Measurements from ENCODE around the gene APRT.
"Not testable (repeated sequence)": the region's sequence is repeated elsewhere in the genome, so short reads cannot be mapped to it uniquely, and the experiment has no call there.

The APRT gene

DNA sequence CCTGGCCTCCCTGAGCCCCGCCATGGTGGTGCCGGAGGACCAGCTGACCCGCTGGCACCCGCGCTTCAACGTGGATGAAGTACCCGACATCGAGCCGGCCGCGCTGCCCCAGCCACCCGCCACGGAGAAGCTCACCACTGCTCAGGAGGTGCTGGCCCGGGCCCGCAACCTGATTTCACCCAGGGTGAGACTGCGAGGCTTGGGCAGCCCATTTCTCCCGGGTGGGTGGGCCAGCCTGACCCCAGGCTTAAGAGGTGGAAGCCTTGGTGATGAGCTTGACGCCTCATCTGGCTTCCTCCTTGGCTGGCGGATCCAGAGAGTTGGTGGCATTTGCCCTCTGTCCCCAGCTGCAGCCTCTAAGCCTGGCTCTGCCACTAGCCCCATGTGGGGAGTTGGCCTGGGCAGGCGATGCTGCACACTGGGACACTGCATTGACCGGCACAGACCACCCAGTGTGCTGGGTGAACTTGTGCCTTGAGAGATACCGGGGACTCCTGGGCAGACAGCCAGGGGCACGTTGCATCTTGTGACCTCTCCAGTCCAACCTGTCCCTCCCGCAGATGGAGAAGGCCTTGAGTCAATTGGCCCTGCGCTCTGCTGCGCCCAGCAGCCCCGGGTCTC, 5.1 kb downstream of the APRT start:
- no peak for DNase-seq

- no peak for DNase-seq
Observed at GRCh38 chr16:88805887-88806393, 5.8 kb downstream of the APRT start.

DNA sequence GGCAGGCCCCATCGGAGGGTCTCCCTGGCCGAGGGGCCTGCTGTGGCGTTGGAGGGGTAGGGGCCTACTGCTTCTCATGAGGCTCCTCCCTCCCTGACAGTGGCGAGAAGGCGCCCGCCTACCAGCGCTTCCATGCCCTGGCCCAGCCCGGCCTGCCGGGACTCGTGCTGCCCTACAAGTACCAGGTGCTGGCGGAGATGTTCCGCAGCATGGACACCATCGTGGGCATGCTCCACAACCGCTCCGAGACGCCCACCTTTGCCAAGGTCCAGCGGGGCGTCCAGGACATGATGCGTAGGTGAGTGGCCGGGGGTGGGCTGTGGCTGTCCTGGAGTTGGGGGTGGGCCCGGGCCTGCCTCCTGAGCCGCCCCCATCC, 6.4 kb downstream of the APRT start:
- no peak for DNase-seq

GRCh38 chr16:88804552-88805339, 7.0 kb downstream of the APRT start:
- DNase-seq: peak in 1 of 2 experiments; percentile 79

GRCh38 chr16:88804173-88804551, 7.6 kb downstream of the APRT start:
- no peak for DNase-seq

GRCh38 chr16:88803264-88803987, 8.3 kb downstream of the APRT start, which contains the start of gene CDT1:
CDT1 (plus strand) TSS chr16:88803789; CDS start chr16:88803832, 43 bp downstream.
- DNase-seq: peak in 1 of 2 experiments; percentile 72

DNA sequence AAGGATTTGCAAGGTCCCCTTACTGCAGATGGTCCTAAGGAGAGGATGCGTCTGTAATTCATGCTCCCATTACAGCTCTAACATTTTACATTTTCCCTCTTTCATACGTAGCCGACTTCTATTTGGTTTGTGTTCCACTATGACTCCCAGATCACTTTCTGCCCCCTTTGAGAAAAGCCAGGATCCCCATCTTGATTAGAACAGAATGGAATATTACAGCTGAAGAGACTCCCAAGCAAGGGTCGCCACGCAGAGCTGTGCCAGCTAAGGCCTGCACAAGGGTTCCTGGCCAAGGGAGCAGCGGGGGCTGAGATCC, 11.5 kb downstream of the APRT start:
- no peak for DNase-seq

DNA sequence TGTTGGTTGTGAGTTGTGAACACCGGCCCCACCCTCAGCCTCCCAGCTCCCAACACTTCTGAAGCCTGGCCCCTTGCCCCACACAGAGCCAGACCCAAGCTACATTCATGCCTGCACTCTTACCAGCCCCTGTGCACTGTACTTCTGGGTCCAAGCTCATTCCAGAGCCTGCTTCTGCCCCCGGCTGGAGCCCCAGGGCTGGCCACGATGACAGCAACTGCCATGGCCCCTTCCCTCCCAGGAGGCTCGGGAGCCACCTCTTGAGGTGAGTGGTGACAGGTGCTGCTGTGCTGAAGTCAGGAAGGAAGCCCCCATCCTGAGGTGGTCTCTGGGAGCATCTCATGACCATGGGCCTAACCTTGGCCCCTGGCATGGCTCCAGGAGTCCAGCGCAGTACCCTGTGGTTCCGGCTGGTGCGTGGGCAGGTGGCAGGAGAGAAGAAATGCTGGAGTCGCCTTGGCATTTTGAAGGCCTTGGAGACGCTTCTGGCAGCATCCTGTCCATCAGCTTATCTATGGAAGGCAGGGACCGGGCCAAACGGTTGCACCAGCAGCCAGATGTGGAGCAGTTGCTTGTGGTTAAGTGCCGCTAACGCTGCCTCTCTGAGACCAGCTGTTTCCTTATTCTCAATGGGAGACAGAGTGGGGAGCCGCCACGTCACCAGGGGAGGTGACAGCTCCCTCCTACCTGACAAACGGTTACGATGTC, 12.0 kb downstream of the APRT start:
- DNase-seq: no peak

DNA sequence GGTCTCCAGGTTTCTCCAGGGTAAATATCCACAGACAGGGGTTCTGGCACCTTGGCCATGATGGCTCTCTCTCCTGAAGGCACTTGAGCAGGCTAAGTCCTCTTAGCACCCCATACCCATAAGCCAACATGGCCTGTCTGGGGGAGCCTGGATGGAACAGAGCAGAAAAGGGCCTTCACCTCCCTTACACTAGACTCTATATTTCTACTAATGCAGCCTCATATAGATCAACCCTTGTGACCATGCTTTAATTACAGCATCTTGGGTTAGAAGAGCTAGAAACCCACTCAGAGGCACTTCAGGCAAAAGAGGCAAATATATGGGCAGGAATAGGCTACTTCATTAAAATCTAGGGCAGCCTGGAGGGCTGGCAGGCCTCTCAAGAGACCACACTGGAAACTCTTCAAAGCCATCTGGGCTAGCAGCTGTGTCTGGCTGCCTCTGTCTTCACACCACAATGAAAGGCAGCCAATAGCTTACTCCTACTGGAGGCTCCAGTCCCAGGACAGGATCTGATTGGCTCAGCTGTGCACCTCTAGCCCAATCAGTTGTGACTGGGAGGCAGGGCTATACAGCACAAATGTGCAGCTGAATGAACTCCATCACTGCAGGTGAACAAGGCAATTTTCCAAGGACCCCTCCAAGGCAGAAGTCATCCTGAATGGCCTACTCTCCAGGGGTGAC, 12.8 kb downstream of the APRT start:
- DNase-seq: no peak

DNA sequence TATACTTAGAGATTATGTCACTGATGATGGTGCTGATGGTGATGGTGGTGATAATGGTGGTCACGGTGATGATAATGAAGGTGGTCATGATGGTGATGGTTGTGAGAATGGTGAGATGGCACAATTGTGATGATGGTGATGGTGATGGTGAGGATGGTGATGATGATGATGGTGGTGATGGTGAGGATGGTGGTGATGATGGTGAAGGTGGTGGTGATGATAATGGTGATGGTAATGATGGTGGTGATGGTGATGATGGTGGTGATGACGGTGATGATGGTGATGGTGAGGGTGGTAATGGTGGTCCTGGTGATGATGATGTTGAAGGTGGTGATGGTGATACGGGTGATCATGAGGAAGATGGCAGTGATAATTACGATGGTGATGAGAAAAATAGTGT, 13.7 kb downstream of the APRT start:
- no peak for DNase-seq

GRCh38 chr16:88796278-88796677, 15.4 kb downstream of the APRT start:
- no peak for DNase-seq

DNA sequence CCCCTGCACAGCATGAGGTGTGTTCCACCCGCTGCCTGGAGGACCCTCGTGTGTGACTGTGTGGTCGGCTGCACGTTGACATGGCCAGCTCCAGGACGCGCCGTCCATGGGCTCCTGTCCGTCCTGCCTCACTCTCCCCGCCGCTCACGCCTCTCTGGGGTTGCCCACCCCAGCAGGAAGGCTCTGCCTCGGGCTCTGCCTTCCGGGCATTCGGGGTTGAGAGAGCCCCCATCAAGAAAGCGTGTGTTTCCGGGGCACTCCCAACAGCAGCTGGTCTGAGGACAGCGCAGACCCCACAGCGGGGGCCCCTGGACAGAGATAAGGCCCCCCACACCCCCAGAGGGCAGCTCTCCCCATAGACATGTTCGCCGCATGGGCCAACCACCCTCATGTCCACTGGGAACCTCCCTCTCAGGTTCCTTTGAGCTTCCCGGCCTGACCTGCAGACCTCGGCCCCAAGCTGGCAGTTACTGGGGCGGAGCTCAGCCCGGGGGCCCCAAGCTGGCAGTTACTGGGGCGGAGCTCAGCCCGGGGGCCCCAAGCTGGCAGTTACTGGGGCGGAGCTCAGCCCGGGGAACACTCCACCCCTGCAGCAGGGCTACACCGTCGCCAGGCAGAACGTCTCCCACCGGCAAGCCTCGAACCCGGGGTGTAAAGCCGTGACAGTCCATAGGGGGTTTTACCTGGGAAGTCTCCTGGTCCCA, 18.3 kb downstream of the APRT start:
- DNase-seq: no peak

- DNase-seq: no peak
Observed at GRCh38 chr16:88792668-88793250, 19.0 kb downstream of the APRT start.

DNA sequence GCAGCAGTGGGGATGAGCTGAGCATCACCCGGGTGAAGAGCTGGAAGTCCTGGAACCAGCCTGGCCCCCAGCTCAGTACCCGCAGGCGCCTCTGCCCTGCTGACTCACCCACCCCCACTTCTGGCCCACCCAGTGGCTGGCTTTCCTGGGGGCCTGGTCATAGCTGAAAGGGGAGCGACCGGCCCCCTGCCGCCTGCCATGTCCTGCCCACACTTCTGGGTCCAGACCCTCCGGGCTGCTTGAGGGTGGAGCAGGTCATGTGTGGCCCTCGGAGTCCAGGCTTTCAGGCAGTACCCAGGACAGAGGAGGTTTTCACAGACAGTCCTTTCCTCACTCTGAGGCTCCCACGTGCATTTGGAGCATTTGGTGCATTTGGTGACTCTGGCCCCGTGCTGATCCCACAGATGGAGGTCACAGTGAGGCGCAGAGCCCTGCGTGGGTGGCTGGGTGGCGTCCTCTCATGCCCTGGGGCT, 19.6 kb downstream of the APRT start:
- no peak for DNase-seq

GRCh38 chr16:88790312-88791211, 21.2 kb downstream of the APRT start:
- peak in 1 of 2 experiments; percentile 57 for DNase-seq

DNA sequence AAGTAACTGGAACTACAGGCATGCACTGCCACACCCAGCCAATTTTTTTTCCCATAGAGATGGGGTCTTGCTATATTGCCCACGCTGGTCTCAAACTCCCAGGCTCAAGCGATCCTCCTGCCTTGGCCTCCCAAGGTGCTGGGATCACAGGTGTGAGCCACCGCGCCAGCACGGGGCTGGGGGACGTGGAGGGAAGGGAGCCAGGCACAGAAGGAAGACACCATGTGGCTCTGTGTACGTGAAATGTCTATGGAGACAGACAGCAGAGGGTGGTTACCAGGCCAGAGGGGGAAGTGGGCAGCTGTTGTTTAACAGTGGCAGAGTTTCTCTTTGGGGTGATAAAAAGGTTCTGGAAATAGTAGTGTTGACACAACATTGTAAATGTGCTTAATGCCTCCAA, 22.1 kb downstream of the APRT start:
- no peak for DNase-seq

DNA sequence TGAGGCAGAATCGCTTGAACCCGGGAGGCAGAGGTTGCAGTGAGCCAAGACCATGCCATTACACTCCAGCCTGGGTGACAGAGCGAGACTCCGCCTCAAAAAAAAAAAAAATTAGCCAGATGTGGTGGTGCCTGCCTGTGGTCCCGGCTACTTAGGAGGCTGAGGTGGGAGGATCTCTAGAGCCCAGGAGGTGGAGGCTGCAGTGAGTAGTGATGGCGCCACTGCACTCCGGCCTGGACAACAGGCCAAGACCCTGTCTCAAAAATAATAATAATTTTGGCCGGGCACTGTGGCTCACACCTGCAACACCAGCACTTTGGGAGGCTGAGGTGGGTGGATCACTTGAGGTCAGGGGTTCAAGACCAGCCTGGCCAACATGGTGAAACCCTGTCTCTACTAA, 23.0 kb downstream of the APRT start:
- not testable (repeated sequence) for DNase-seq

GRCh38 chr16:88787579-88788314, 24.0 kb downstream of the APRT start:
- no peak for DNase-seq

GRCh38 chr16:88785106-88785924, 26.4 kb downstream of the APRT start, which contains the start of gene PIEZO1:
PIEZO1 (minus strand) TSS chr16:88785220; CDS start chr16:88784964, 256 bp downstream.
- DNase-seq: peak in 1 of 2 experiments; percentile 61
